ENCODE data around the gene KRT33A.
"Not testable (repeated sequence)": the region's sequence is repeated elsewhere in the genome, so short reads cannot be mapped to it uniquely, and the experiment has no call there.

Gene KRT33A

GRCh38 chr17:41363881-41364280 lies 13.3 kb upstream of the KRT33A start:
- DNase-seq (ENCODE audit: low spot score): no peak

- no peak for DNase-seq (ENCODE audit: low spot score)
These were observed 9.8 kb upstream of the KRT33A start for GRCh38 chr17:41360296-41360995.

- DNase-seq (ENCODE audit: low spot score): no peak
These were observed 3.9 kb upstream of the KRT33A start for GRCh38 chr17:41354536-41354935.

GRCh38 chr17:41352597-41353366 lies 2.2 kb upstream of the KRT33A start:
- no peak for DNase-seq (ENCODE audit: low spot score)

- no peak for DNase-seq (ENCODE audit: low spot score)
These were observed 549 bp upstream of the KRT33A start for GRCh38 chr17:41351177-41351576.

GRCh38 chr17:41347869-41348760 lies 2.5 kb downstream of the KRT33A start:
- DNase-seq (ENCODE audit: low spot score): no peak

- DNase-seq (ENCODE audit: low spot score): not testable (repeated sequence)
These were observed 4.2 kb downstream of the KRT33A start for GRCh38 chr17:41346421-41346820.

GRCh38 chr17:41345992-41346391 lies 4.6 kb downstream of the KRT33A start:
- no peak for DNase-seq (ENCODE audit: low spot score)

GRCh38 chr17:41343029-41343428 lies 7.6 kb downstream of the KRT33A start:
- no peak for DNase-seq (ENCODE audit: low spot score)

- DNase-seq (ENCODE audit: low spot score): no peak
These were observed 9.4 kb downstream of the KRT33A start for GRCh38 chr17:41340934-41341861.

- no peak for DNase-seq (ENCODE audit: low spot score)
These were observed 10.1 kb downstream of the KRT33A start for GRCh38 chr17:41340494-41340893.

GRCh38 chr17:41339571-41340172 lies 11.0 kb downstream of the KRT33A start:
- no peak for DNase-seq (ENCODE audit: low spot score)

- no peak for DNase-seq (ENCODE audit: low spot score)
These were observed 11.6 kb downstream of the KRT33A start for GRCh38 chr17:41338961-41339485.

GRCh38 chr17:41335747-41336146 lies 14.9 kb downstream of the KRT33A start:
- DNase-seq (ENCODE audit: low spot score): no peak

GRCh38 chr17:41334385-41335305 lies 16.0 kb downstream of the KRT33A start:
- no peak for DNase-seq (ENCODE audit: low spot score)

GRCh38 chr17:41333836-41334235 lies 16.8 kb downstream of the KRT33A start:
- no peak for DNase-seq (ENCODE audit: low spot score)

- DNase-seq (ENCODE audit: low spot score): no peak
These were observed 17.5 kb downstream of the KRT33A start for GRCh38 chr17:41333098-41333497.

GRCh38 chr17:41332239-41332638 lies 18.4 kb downstream of the KRT33A start:
- no peak for DNase-seq (ENCODE audit: low spot score)

- no peak for DNase-seq (ENCODE audit: low spot score)
These were observed 19.0 kb downstream of the KRT33A start for GRCh38 chr17:41331606-41332005.

Data from HuH-7 (cell line).